KMS-11 (cell line): ENCODE results near the gene HMG20A.

Source experiments
- H2AFZ ChIP-seq: fragments of 200-600 bp; sonication (generic); 2 replicates; pipeline ENCODE4 v1.6.1; 2016; ENCODE audit warnings: antibody characterized with exemption, mixed run types, low read depth
- H3K27ac ChIP-seq: fragments of 200-600 bp; sonication (generic); 2 replicates; pipeline ENCODE4 v1.6.1; 2016; ENCODE audit warnings: mild to moderate bottlenecking, mixed run types
- H3K27me3 ChIP-seq: fragments of 200-600 bp; sonication (generic); 2 replicates; pipeline ENCODE4 v1.6.1; 2017; ENCODE audit warnings: mild to moderate bottlenecking, low read depth, mixed run types, moderate library complexity; ENCODE audit not compliant: insufficient read depth
- H3K36me3 ChIP-seq: fragments of 200-600 bp; sonication (generic); 2 replicates; pipeline ENCODE4 v1.6.1; 2017; ENCODE audit warnings: mild to moderate bottlenecking, mixed run types; ENCODE audit not compliant: insufficient read depth
- H3K4me1 ChIP-seq: fragments of 200-600 bp; sonication (generic); 2 replicates; pipeline ENCODE4 v1.6.1; 2016; ENCODE audit warnings: mild to moderate bottlenecking, low read depth, mixed run types; ENCODE audit not compliant: poor library complexity, severe bottlenecking
- H3K4me2 ChIP-seq: fragments of 200-600 bp; sonication (generic); 2 replicates; pipeline ENCODE4 v1.7.0; 2016; ENCODE audit warnings: mild to moderate bottlenecking, mixed run types
- H3K4me3 ChIP-seq: fragments of 200-600 bp; sonication (generic); IDR thresholded peaks from 2 replicates; pipeline ENCODE4 v1.6.1; 2017; ENCODE audit warnings: low read depth, low read length, mixed read lengths; ENCODE audit not compliant: insufficient read depth
- H3K79me2 ChIP-seq: fragments of 200-600 bp; sonication (generic); 2 replicates; pipeline ENCODE4 v1.6.1; 2016; ENCODE audit warnings: low read depth, mixed run types; ENCODE audit not compliant: insufficient read depth
- H3K9ac ChIP-seq: fragments of 200-600 bp; sonication (generic); 2 replicates; pipeline ENCODE4 v1.6.1; 2016; ENCODE audit warnings: mild to moderate bottlenecking, mixed run types
- H4K20me1 ChIP-seq: fragments of 200-600 bp; sonication (generic); 2 replicates; pipeline ENCODE4 v1.6.1; 2016; ENCODE audit warnings: mild to moderate bottlenecking, mixed run types; ENCODE audit not compliant: insufficient read depth
- CTCF ChIP-seq: fragments of 200-600 bp; sonication (generic); conservative IDR thresholded peaks from 2 replicates; pipeline ENCODE4 v1.6.1; 2017; ENCODE audit warnings: low read depth, mild to moderate bottlenecking, antibody characterized with exemption, low read length, moderate library complexity, mixed read lengths

HMG20A gene

GRCh38 chr15:77493324-77493907, 72.7 kb downstream of the HMG20A start:
- no peak for TF ChIP-seq CTCF
- no peaks in the 10 kb centered on the region for H3K27me3 ChIP-seq
- no peak overlapping the region for H3K4me2 ChIP-seq
- no peaks in the 10 kb centered on the region for H4K20me1 ChIP-seq
- no peak overlapping the region for H3K9ac ChIP-seq
- H2AFZ ChIP-seq = no peak overlapping the region
- no peaks in the 10 kb centered on the region for H3K79me2 ChIP-seq
- H3K27ac ChIP-seq = no peak overlapping the region
- no peak overlapping the region for H3K4me3 ChIP-seq
- peaks cover 6% of the 10 kb centered on the region for H3K4me1 ChIP-seq
- H3K36me3 ChIP-seq = no peaks in the 10 kb centered on the region

- TF ChIP-seq CTCF = no peak
- H3K36me3 ChIP-seq = no peaks in the 10 kb centered on the region
- no peaks in the 10 kb centered on the region for H3K79me2 ChIP-seq
- no peaks in the 10 kb centered on the region for H4K20me1 ChIP-seq
- no peak overlapping the region for H3K4me3 ChIP-seq
- no peaks in the 10 kb centered on the region for H3K27me3 ChIP-seq
- no peak overlapping the region for H3K4me2 ChIP-seq
- H3K4me1 ChIP-seq = peaks cover 6% of the 10 kb centered on the region
- no peak overlapping the region for H2AFZ ChIP-seq
- no peak overlapping the region for H3K9ac ChIP-seq
- H3K27ac ChIP-seq = no peak overlapping the region
These were observed 73.6 kb downstream of the HMG20A start for GRCh38 chr15:77494073-77494867.

DNA sequence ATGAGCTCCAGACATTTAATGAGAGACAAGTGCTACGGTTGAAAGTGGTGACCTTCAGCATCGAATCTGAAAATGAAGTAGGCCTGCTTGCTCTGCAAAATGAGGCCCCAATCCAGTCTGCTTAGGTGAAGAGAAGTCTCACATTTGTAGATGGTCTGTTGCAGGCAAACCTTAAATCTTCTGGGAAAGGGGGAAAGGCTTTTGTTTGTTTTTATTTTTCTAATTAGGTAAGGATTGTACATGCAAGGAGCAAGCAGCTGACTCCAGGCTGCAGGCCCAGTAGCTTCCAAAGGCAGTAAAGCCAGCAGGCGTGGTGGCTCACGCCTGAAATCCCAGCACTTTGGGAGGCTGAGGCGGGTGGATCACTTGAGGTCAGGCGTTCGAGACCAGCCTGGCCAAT, 74.3 kb downstream of the HMG20A start:
- H2AFZ ChIP-seq = no peak overlapping the region
- no peak overlapping the region for H3K9ac ChIP-seq
- H3K4me2 ChIP-seq = no peak overlapping the region
- H3K27me3 ChIP-seq = no peaks in the 10 kb centered on the region
- H3K79me2 ChIP-seq = no peaks in the 10 kb centered on the region
- H3K4me3 ChIP-seq = no peak overlapping the region
- H3K4me1 ChIP-seq = peaks cover 6% of the 10 kb centered on the region
- H3K36me3 ChIP-seq = no peaks in the 10 kb centered on the region
- H4K20me1 ChIP-seq = no peaks in the 10 kb centered on the region
- TF ChIP-seq CTCF = no peak
- no peak overlapping the region for H3K27ac ChIP-seq

- Histone ChIP-seq H3K27me3 (no peaks in the 10 kb centered on the region), H3K4me2 (no peak overlapping the region), H3K4me1 (peaks cover 6% of the 10 kb centered on the region), H3K4me3 (no peak overlapping the region), H3K27ac (no peak overlapping the region), H3K79me2 (no peaks in the 10 kb centered on the region), H2AFZ (no peak overlapping the region), H3K36me3 (no peaks in the 10 kb centered on the region), H4K20me1 (no peaks in the 10 kb centered on the region), H3K9ac (no peak overlapping the region)
- no peak for TF ChIP-seq CTCF
These were observed 75.3 kb downstream of the HMG20A start for GRCh38 chr15:77495838-77496596.
